Retinal pigment epithelial cell (primary cell): ENCODE measurements around the gene XIRP2.

ENCODE experiments used
- DNase-seq: peaks from one replicate; pipeline ENCODE4 v3.0.0-alpha.2; 2010; ENCODE audit warnings: low read depth
- H3K4me3 ChIP-seq: 2 replicates; pipeline ENCODE4 v1.5.1; 2011; ENCODE audit warnings: mild to moderate bottlenecking, low read length, control low read depth, moderate library complexity
- TF ChIP-seq, protein P1 (sequence below): conservative IDR thresholded peaks from 2 replicates; pipeline ENCODE4 v1.5.1; 2011; ENCODE audit warnings: low read depth, low read length, control low read depth, inconsistent platforms

Gene XIRP2

GRCh38 chr2:166926657-166927056 lies 38.4 kb downstream of the XIRP2 start:
- DNase-seq = no peak
- TF ChIP-seq, protein P1, sequence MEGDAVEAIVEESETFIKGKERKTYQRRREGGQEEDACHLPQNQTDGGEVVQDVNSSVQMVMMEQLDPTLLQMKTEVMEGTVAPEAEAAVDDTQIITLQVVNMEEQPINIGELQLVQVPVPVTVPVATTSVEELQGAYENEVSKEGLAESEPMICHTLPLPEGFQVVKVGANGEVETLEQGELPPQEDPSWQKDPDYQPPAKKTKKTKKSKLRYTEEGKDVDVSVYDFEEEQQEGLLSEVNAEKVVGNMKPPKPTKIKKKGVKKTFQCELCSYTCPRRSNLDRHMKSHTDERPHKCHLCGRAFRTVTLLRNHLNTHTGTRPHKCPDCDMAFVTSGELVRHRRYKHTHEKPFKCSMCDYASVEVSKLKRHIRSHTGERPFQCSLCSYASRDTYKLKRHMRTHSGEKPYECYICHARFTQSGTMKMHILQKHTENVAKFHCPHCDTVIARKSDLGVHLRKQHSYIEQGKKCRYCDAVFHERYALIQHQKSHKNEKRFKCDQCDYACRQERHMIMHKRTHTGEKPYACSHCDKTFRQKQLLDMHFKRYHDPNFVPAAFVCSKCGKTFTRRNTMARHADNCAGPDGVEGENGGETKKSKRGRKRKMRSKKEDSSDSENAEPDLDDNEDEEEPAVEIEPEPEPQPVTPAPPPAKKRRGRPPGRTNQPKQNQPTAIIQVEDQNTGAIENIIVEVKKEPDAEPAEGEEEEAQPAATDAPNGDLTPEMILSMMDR = no peak
- H3K4me3 ChIP-seq = no peak overlapping the region

DNA sequence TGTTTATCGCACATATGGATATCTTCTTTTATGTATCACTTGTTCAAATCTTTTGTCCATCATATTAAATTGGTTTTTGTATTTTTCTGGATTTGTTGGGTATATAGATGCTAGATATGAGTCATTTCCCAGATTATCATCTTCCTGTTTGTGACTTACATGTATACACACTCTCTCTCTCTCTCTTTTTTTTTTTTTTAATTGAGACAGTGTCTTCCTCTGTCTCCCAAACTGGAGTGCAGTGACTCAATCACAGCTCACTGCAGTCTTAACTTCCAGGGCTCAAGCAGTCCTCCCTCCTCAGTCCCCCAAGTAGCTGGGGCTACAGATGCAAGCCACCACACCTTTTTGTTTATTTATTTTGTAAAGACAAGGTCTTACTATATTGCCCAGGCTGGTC lies 43.8 kb downstream of the XIRP2 start:
- H3K4me3 ChIP-seq = no peak overlapping the region
- DNase-seq = no peak
- TF ChIP-seq, protein P1 = no peak

DNA sequence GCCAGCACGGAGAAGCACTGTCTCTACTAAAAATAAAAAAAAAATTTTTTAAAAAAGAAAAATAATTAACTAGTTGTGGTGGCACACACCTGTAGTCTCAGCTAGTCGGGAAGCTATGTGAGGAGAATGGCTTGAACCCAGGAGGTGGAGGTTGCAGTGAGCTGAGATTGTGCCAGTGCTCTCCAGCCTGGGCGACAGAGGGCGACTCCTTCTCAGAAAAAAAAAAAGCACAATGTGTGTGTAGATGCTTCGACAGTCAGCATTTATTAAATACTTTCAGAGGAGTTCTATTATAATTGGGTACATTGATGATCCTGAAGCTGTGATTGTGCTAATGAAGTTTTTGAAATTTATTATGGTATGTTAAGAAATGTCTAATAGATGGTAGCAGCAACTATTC lies 46.5 kb downstream of the XIRP2 start:
- TF ChIP-seq, protein P1 = no peak
- no peak for DNase-seq
- no peak overlapping the region for H3K4me3 ChIP-seq

DNA sequence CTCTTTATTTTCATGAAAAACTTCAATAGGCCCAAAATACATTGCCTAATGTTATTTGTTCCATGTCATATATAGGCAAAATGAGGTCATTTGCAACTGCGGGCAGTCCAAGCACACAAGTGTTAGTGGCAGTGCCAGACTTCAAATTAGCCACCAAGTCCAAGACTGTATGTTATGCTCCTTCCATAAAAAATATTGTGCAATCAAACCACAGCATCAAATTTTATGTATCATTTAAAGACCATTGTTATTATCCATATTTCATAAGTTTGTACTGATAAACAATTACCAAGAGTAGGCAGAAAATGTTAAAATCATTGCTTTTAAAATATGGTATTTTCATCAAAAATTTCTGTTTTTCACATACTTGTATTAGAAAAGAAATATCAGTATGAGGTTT lies 54.1 kb downstream of the XIRP2 start:
- H3K4me3 ChIP-seq = no peak overlapping the region
- TF ChIP-seq, protein P1 = no peak
- DNase-seq = no peak

DNA sequence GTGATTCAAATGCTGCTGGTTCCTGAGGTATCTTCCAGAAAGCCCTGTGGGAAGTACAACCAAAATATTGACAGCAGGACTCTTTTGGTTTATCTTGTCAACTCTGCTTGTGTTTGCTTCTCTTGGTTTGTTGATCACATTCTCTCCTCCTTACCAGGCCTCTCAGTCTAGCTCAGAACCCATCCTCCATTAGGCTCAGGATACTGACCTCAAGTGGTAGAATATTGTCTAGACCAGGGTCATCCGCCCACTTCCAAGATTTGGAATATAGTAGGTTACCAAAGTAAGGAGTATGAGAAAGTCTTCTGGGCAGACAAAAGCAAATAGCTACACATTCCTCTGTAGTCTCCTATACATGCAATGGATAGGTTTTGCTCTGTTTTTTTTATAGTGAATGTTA lies 56.6 kb downstream of the XIRP2 start:
- TF ChIP-seq, protein P1 = no peak
- no peak for DNase-seq
- H3K4me3 ChIP-seq = no peak overlapping the region

- H3K4me3 ChIP-seq = no peak overlapping the region
- TF ChIP-seq, protein P1 = no peak
- no peak for DNase-seq
Observed at GRCh38 chr2:166957686-166958085, 69.4 kb downstream of the XIRP2 start.

DNA sequence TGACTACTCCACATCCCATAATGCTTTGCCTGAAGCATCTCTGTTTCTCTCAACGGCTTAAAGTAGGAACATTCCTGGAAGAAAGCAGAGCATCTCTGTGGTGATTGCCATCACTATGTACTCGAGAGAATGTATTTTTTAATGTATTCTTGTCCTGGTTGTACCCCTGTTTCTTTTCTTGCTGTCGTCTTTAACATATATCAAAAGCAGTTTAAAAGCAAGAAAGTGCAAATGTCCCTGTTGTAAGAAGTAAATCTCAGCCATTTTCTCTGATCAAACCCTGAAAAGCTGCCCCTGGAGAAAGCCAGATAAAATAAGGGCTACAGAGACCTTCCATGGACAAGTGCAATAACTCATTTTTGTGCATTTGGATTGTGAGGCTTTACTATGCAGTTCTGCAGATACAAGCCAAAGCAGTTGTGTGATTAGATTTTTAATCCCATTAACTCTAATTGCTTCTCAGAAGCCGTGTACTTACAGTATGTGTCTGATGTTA lies 70.8 kb downstream of the XIRP2 start:
- H3K4me3 ChIP-seq = no peak overlapping the region
- DNase-seq = peak; percentile 23

More for the DNA sequence above, 70.8 kb downstream of the XIRP2 start:
- TF ChIP-seq, protein P1 = no peak
